Stimulated activated CD4-positive, alpha-beta T cell treated with anti-CD3 and anti-CD28 coated beads, Interleukin-12 subunit alpha, Interleukin-12 subunit beta, amount 100 ng/mL, for 24 hours (primary cell): ENCODE data around the gene SLC47A2.

ENCODE experiments used
- DNase-seq, 2 experiments: peaks; one replicate each; pipeline ENCODE4 v3.0.0-alpha.2; 2020; ENCODE audit warnings: low read depth in 2 of 2

SLC47A2 gene

DNA sequence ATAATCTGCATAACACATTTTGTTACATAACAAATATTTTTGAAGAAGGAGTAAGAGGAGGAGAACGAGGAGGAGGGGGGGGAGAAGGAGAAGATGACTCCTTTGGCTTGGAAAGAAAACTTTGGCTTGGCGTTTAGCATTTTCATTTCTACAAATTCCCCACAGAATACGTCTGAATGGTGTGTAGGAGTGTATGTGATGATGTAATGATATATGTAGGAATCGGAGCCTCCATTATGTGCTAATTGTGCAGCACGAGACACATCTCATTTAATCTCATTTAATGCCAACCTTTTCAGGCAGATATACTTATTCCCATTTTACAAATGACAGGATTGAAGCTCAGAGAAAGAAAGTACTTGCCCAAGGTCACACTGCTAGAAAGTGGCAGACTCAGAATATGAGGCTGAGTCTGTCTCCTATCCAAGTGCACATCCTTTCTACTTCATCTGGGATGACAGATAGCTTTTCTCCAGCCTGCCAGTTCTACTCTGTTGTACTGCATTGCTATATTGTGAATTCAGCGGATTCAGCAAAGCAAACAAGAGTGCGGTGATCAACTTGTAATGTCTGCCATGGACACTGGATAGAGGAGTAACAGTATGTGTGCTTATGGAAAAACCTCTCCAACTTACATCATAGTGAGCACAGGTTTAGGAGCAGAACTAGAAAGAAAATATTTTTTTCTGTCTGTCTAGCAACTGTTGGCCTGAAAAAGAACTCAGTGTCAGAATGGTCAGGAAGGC is 10.4 kb upstream of the SLC47A2 start:
- DNase-seq, result no peak

DNA sequence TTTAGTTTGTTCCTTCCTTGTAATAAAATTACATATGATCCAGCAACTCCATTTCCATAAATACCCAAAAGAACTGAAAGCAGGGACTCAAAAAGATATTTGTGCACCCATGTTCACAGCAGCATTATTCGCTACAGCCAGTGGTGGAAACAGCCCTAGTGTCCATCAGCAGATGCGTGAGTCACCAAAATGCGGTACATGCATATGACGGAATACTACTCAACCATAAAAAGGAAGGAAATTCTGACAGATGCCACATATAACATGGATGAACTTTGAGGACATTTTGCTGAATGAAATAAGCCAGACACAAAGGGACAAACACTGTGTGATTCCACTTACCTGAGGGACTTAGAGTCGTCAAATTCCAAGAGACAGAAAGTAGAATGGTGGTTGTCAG is 9.1 kb upstream of the SLC47A2 start:
- DNase-seq, result no peak

DNA sequence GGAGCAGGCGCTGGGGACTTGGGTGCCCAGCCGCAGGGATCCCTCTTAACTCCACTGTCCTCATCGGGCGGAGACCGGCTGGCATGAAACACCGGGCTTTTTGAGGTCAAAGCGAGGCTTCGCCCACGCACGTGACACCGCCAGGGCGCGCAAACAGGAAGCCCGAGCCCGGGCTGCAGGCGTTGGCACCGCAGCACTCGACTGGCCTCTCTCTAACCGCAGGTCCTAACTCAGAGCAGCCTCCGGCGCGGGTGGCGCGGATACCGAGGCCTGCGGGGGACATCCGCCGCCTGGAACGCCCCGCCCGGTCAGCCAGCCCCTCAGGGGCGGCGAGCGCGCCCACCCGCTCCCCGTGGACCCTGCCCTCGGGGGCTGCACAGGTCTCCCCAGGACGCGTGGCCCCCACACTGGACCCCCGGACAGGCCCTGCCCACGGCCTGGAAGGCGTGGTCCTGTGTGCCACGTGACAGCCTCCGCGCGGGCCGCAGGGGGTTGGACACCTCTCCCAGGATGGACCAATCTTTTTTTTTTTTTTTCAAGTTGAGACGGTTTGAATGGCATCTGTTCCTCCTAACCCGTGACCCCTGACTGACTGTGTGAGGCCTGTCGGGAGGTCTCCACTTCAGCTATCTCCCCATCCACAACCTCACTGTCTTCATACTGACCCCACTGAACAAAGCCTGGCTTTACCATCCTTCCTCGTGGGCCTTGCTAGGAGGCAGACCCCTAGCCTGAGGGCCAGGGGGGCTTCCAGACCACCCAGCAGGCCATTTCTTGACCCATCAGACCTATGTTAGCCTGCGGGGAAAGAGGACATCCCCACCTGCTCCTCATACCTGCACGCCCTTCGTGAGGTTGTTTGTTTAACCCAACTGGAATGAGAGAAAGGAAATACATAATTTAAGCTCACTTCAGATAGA is 8.4 kb upstream of the SLC47A2 start:
- DNase-seq, result peak in 1 of 2 experiments; percentile 43

DNA sequence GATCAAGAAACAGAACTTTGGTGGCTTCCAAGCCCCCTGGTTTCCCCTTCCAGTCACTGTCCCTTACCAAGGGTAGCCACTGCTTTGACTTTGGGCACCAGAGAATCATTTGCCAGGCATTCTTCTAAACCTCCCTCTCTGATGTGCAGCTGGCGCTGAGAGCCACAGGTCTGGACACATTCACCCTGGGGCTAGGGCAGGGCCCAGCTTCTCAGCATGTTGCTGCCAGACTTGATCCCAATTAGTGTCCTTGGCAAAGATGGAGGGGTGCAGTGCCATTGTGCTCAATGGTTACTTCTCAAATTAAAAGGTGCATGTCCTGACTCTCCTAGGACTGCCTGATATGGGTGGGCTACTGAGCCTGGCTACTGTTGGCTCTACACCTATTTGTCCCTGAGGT is 7.6 kb upstream of the SLC47A2 start:
- no peak for DNase-seq

DNA sequence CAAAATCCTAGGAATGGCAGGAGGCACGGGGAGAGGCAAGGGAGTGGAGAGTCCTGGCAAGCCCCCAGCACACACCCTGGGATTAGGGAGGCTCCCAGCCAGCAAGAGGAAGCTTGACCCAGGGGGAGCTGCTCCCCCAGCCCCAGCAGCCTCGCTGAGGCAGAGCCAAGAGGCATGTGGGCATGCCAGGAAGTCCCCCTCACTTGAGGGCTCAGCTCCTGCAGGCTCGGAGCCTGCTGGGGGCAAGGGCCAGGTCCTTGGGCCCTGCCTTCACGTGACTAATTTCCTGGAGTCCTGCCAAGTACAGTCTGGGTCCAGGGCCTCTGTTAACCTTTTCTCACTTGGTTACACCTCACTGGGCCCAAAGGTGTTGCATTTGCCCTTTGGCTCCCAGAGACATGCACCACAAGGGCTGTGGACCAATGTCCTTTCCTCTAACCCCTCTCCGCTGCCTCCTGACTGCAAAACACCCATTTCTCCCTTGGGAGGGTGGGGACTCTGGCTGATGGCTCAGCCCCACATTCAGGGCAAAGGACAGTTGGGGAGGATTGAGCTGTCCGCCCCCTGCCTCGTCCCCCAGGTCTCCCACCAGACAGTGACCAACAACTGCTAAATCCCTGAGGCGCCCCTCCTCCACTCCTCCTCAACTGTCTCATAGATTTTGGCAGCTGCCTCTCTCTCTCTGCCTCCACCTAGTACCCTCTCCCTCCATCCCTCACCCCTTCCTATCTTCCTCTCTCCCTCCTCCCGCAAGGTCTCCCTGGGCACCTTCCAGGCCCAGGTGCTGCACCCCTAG is 4.4 kb upstream of the SLC47A2 start:
- no peak for DNase-seq

DNA sequence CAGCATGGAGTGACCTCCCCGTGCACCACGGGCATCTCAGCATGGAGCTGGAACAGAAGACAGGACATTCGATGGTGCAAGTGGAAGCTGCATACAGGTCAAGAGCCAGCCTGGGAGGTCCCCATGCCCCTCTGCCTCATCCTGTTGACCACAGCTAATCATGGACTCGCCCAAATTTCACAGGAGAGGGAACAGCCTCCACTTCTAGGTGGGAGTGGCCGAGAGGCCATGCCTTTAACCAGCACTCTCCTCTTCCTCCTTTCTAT is 3.8 kb upstream of the SLC47A2 start:
- no peak for DNase-seq

DNA sequence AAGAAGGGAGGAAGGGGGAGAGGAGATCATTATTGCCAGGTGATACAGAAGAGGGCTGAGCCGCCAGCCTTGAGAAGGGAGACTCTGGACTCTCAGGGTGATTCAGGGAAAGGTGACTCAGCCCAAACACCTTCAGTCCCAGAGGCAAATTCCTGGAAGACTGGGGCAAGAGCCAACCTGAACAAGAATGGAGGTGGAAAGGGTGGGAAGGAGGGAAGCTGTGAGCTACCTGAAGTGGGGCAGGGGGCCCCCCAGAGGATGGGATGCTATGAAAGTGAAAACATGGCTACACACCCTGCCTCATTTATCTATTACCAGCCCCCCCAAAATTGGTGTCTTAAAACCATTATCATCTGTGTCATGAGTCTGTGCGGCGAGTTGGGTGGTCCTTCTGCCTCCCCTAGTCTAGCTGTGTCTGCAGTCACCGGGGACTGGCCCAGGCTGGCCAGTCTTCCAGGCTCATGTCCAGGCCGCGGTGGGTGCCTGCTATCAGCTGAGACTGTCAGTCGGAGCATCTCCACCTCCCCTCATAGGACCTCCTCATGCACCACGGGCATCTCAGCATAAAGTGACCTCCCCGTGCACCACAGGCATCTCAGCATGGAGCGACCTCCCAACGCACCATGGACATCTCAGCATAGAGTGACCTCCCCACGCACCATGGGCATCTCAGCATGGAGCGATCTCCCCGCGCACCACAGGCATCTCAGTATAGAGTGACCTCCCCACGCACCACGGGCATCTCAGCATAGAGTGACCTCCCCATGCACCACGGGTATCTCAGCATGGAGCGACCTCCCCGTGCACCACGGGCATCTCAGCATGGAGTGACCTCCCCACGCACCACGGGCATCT is 3.2 kb upstream of the SLC47A2 start:
- DNase-seq, result no peak

DNA sequence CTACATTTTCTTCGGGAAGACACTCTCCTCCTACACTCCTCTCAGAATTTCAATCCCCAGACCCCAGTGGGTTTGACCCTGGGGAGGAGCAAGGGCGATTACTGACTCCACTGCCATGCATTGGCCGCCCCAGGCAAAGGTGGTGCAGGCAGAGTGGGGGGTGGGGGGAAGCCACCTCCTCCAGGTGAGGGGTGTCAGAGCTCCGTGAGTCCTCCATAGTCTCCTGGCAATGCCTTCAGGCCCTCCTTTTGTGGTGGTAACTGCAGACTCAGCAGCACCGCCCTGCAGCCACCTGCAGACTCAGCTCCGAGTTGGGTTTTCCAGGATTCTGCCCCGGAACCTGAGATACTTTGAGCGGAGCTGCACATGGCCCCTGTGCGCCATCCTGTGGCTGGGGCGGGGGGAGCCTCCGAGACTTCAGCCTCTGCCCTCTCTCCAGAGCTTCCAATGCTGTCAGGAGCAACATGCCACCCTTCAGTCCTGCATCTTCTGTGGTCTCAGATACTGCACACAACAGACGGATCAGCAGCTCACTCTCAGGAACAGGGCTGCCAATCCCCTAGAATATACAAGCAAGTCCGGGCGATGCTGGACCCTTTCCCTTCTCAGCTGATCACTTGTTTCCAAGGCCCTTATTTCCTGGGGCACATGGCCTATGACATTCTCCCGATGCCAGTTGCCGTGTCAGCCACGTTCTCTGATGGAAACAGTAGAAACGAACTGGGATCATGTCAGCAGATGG is 2.4 kb upstream of the SLC47A2 start:
- DNase-seq, result no peak

DNA sequence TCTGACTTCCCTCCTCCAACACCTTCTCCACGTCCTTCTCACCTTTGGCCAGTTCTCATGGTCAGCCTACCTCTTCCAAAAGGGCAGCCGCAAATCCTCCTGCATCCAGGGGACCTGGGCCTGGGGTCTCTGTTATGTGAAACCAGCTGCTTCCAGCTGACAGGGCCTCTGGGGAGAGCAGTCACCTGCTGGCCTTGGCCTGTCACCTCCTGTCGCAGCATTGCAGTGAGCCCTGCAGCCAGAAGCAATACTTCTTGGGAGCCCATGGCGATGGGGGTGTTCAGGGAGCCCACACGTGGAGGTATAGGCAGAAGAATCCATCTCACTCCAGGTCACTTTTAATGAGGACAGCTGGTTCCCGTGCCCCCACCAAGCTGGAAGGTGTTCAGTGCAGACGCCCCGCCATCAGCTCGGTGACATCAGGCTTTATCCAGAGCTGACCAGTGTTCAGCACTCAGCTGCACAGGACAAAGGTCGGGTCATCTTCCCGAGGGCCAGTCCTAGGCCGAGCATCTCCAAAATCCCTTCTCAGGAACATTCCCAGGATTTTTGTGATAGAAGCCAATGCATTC is 1.7 kb upstream of the SLC47A2 start:
- DNase-seq, result no peak

DNA sequence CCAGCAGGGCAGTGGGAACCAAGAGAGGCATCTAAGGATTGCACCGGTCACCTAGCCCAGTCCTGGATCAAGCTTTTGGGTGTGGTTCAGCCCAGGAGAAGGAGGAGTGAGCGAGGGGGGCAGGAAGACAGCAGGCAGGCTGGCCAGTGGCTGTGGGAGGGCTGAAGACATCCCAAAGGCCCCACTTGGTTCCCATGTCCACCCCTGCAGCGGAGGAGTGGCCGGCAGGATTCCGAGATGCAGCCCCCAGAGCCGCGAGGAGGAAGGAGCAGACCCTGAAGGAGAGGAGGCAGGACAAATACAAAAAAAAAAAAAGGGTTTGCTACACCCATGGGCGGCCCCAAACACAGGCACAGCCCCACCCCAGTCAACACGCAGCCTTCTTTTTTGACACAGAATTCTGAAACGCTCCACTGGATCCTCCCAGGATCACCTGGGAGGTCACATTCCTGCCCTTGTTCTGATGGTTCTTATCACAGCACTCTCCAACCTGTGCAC is 1.1 kb upstream of the SLC47A2 start:
- DNase-seq, result no peak

DNA sequence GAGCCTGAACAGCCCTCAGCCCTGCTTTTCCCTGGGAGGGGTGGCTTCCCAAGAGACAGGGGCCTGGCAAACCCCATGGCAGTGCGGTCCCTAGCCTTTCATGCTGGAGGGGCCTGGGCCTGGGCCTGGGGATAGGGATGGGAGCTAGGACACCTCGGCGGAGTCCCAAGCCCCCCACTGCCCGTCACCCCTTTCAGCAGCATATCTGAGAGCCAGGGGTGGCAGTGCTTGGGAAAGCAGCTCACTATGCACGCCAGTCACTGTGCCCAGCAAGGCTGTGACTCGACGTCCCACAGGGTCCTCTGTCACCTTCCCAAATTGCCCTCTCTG is 612 bp upstream of the SLC47A2 start:
- DNase-seq, result no peak

DNA sequence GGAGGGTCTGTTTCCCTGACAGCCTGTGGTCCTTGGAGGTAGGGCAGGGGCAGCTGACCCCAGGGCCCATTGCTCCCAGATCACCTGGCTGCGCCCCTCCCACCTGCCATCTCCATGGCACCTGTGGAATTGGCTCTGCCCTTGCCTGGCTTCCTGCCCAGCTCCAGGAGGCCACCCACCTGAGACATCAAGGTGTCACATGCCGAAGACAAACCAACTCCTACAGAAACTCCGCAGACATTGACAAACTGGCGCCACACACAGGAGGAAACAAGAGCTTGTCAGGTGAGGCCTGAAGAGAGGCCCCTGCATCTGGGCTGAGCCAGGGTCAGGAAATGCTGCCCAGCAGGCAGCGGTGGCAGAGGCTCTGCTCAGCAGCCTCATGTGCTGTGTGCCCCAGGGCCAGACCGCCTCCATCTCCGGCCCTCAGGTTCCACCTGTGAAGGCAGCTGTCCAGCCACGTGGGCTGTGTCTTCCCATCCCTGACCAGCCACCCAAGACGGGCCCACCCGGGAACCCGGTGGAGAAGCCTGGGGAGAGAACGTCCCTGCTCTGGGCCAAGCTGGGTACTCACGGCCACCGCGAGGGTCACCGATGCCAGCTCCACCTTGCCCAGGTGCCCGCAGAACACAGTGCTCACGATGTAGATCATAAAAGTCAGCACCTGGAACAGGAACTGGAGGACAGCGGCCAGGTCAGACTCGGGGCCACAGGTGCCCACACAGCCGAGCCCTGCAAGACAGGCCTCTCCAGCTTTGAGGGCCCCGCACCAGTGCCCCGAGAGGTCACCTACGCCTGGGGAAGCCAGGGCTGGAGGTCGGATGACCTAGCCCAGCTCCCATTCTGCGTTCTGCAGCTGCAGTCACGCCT is 1.6 kb downstream of the SLC47A2 start:
- DNase-seq, result no peak

DNA sequence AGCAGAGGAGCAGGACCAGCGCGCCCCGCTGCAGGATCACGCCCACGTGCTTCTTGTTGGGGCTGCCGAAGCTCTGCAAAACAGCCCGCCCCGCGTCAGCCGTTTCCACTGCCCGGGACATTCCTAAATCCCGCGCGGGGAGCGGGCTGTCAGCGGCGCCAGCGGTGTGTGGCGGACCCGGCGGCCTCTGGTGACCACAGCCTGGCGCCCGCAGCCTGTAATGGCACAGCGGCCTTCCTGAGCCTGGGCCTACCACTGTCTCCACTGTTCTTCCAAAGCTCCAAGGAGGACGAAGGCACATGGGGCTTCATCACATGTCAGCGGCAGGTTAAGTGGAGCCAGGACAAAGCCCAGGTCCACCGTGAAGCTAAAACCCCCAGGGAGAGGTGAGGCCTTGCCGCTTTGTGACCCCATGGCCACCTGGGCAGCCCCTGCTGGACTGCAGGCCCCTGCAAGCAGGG is 2.5 kb downstream of the SLC47A2 start:
- no peak for DNase-seq

DNA sequence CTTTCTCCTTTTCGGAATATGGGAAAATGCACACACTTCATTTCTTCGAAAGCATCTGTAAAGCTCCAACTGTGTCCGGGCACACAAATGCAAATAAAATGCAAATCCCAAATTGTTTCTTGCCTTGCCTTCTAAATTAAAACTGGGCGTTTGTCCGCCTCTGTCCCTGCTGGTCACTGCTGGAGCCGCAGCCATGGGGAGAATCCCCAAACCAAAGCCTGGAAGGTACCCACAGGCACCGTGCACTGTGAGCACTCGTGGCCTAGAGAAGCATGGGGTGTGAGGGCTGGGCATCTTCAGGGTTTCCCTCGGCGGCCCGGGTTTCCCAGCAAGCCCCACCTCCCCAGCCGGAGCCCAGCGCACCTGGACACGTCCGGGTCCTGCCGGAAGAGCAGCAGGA is 2.9 kb downstream of the SLC47A2 start:
- no peak for DNase-seq

DNA sequence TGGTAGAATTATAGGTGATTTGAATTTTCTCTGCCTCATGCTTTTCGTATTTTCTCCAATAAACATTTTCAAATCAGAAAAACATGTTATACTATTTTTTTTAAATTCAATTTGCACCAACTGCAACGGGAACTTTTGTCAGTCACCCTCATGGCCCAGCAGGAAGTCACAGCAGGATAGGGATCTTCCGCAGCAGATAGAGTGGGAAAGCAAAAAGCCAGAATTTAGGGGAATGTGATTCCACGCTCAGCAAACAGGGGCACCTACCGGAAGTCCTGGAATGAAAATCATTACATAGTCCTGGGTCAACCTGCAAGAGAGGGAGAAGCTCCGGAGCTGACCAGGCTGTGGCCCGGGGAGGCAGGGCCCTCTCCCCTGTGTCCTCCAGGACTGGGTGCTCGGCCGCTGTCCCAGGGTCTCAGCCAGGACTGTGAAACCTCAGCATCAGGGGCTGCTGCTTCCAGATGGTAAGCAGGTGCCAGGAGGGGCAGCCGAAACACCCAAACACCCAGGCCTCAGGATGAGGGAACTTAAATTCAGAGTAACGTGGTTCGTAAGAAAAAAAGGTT is 3.9 kb downstream of the SLC47A2 start:
- DNase-seq, result no peak

DNA sequence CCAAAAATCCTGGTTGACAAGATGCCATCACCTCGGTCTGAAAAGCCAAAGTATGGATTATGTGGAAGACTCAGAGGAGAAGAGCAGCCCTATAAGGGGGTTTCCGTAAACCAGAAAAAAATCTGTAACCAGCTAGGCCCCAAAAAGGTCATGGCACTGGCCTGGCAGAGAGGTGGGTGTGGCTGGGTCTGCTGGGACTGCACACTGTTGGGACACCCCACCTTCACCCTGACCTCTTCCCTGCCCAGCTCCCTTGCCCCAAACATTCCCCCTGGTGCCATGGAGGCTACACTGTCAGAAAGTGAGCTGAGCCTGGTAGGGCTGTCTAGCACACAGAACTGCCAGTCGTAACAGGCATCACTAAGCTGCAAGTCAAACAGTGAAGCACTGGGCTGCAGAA is 6.5 kb downstream of the SLC47A2 start:
- DNase-seq, result no peak

DNA sequence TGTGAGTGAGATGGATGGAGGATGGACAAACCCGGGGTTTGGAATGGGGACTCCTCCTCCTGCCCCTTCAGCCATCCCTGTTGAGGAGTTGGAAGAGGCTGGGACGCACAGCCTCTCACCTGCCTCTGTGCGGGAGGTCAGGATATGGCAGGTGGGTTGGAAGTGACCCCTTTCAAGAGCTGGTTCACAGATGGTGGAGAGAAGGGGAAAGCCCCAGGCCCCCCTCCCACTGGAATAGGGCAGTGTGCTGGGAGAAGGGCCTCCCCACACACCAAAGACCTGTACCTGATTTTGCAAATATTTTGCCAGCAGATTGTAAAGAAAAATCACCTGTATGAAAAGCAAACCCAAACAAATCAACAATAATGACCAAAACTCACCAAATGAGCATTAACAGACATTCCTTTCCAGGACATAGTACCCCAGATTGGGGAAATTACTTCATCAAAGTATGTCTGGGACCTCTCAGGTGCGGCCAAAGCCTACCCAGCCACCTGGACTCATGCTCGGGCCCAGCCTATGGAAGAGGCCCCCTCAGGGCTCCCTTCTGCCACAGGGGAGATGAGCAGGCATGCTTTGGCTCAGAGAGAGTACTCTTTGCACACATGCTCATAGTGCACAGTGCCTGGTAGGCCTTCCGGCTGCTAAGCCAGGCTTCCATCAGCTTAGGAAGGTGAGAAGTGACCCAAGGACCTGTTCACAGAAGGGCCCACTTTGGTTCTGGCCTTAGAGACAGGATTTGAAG is 7.8 kb downstream of the SLC47A2 start:
- no peak for DNase-seq

DNA sequence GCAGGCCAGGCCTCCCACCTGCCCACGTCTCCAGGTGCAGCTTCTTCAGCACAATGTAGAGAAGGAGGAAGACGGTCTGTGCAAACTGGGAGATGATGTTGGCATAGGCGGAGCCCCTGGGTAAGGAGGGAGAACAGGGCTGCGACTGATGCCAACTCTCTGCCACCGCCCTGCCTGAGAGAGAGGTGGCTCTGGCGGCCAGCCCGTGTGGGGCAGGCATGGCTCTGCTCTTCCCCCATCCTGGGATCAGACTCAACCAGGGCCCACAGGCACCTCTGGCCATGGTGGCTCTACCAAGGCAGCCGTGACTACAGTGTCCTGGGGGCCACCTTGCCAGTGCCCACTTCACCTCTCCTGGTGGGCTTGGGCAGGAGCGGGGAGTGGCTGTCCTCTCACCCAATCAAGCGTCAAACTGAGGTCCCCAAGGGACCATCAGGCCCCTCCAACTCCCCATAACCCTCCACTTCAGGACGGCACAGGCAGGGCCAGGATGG is 8.6 kb downstream of the SLC47A2 start:
- no peak for DNase-seq
